ENCODE results near the gene BARD1.

- TF ChIP-seq POLR2A (IDR thresholded peaks at IDR 0.05), result no peak
- TF ChIP-seq CTCF (IDR thresholded peaks at IDR 0.05), result no peak
Measured at GRCh38 chr2:214747992-214748391, 61.5 kb downstream of the BARD1 start.
